ENCODE measurements around the gene CLNS1A. TPM values are rescaled to one million over a fixed set of nuclear protein-coding genes. Genes with fewer than 3 reads are reported as not detected.

CLNS1A gene
- polyA plus RNA-seq, 1 donor (not counting 4 experiments of a cell fraction or from before 2014, with no cell fraction given), result 208 TPM

DNA sequence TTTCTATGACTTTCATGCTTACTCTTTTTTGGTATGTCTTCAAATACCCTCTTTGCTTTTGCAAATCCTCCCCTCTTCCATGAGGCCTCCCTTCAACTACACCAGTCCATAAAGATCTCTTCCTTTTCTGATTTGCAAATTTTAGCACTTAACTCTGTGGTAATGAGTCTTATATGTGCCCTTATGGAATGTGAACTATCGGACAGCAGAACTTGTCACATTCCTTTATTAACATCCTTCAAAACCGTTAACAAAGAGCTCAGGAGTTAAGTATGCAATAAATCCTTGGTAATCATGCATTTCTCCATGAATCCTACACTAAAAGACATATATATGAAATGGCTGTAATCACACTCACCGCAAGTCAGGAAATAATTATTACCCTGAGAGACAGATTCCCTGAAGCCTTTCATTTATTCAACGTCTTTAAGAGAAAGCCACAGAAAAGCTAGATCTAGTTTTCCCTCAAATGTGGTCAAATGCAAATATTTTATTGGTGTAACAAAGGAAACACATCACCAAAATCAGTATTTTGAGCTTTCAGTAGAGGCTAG, 7.4 kb downstream of the CLNS1A start:
- H3K27me3 ChIP-seq (ENCODE audit: control insufficient read depth, extremely low read depth, insufficient read depth, low read length), result no peaks in the 10 kb centered on the region
- H3K4me3 ChIP-seq (ENCODE audit: control insufficient read depth in 2 of 3, extremely low read depth in 1 of 3, insufficient read depth in 2 of 3, low read depth in 1 of 3, low read length in 3 of 3), result no peak overlapping the region
- H4K20me1 ChIP-seq (ENCODE audit: control insufficient read depth, extremely low read depth, insufficient read depth, low read length), result no peaks in the 10 kb centered on the region
- peaks cover 57% of the 10 kb centered on the region for H3K79me2 ChIP-seq (ENCODE audit: control insufficient read depth, insufficient read depth, low read length)
- DNase-seq (ENCODE audit: low read depth, low spot score) (no peak), FAIRE-seq (no peak)
- no peak for TF ChIP-seq EZH2 (IDR thresholded peaks at IDR 0.05; ENCODE audit: low read length)
- TF ChIP-seq, protein P1, sequence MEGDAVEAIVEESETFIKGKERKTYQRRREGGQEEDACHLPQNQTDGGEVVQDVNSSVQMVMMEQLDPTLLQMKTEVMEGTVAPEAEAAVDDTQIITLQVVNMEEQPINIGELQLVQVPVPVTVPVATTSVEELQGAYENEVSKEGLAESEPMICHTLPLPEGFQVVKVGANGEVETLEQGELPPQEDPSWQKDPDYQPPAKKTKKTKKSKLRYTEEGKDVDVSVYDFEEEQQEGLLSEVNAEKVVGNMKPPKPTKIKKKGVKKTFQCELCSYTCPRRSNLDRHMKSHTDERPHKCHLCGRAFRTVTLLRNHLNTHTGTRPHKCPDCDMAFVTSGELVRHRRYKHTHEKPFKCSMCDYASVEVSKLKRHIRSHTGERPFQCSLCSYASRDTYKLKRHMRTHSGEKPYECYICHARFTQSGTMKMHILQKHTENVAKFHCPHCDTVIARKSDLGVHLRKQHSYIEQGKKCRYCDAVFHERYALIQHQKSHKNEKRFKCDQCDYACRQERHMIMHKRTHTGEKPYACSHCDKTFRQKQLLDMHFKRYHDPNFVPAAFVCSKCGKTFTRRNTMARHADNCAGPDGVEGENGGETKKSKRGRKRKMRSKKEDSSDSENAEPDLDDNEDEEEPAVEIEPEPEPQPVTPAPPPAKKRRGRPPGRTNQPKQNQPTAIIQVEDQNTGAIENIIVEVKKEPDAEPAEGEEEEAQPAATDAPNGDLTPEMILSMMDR (optimal IDR thresholded peaks at IDR 0.05 in 1 of 3, IDR thresholded peaks at IDR 0.05 in 1 of 3, conservative IDR thresholded peaks at IDR 0.05 in 1 of 3; ENCODE audit: extremely low read depth in 1 of 3, insufficient read depth in 2 of 3, low read length in 3 of 3), result no peak
- H3K36me3 ChIP-seq (ENCODE audit: control insufficient read depth in 2 of 2, extremely low read depth in 1 of 2, insufficient read depth in 2 of 2, low read length in 2 of 2), result peaks cover 4 to 11% of the 10 kb centered on the region in 2 experiments
- H2AFZ ChIP-seq (ENCODE audit: control insufficient read depth, low read length), result no peak overlapping the region
- no peaks in the 10 kb centered on the region for H3K9me1 ChIP-seq (ENCODE audit: control insufficient read depth, extremely low read depth, insufficient read depth, low read length)
- H3K27ac ChIP-seq (ENCODE audit: control insufficient read depth, insufficient read depth, low read length), result no peak overlapping the region
- no peak overlapping the region for H3K4me2 ChIP-seq (ENCODE audit: control insufficient read depth, extremely low read depth, insufficient read depth, low read depth, low read length)
- no peaks in the 10 kb centered on the region for H3K4me1 ChIP-seq (ENCODE audit: control insufficient read depth, extremely low read depth, insufficient read depth, low read length)
- dilution Hi-C loops (cut with MboI; ENCODE audit: extremely low pct_ligation_motif_present, low sequenced_read_pairs), result no loop called here
- H3K9me3 ChIP-seq (ENCODE audit: control insufficient read depth, low read depth, low read length), result no peaks in the 10 kb centered on the region
- no peak overlapping the region for H3K9ac ChIP-seq (ENCODE audit: control insufficient read depth, extremely low read depth, insufficient read depth, low read length)

DNA sequence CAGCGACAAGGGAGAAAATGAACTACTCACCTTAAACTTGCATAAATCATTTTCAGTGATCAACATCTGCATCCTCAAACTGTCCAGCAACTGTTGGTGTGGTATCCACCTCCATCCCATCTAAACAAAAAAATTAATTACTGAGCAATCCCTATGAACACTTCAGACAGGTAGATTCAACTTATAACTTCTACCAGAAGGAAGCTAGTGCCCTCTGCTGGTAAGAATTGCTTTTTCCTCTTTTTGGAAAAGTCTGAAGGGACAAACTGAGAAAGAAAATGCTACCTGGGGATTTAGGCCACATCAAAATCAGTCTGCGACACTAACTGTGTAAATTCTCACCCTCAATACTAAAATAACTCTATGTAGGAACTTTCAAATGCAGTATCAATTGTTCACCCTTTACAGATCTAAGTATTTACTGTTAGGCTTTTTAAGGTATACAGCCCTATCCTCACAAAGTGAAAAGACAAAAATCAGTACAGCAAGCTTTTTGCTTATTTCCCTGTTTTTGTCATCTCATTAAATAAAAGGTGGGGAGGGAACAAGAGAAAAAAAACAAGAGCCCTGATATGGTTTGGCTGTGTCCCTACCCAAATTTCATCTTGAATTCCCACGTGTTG, 17.9 kb downstream of the CLNS1A start:
- Histone ChIP-seq H3K4me3 (ENCODE audit: control insufficient read depth in 2 of 3, extremely low read depth in 1 of 3, insufficient read depth in 2 of 3, low read depth in 1 of 3, low read length in 3 of 3) (no peak overlapping the region), H3K9me1 (ENCODE audit: control insufficient read depth, extremely low read depth, insufficient read depth, low read length) (no peaks in the 10 kb centered on the region), H3K79me2 (ENCODE audit: control insufficient read depth, insufficient read depth, low read length) (no peaks in the 10 kb centered on the region), H3K27ac (ENCODE audit: control insufficient read depth, insufficient read depth, low read length) (no peak overlapping the region), H3K27me3 (ENCODE audit: control insufficient read depth, extremely low read depth, insufficient read depth, low read length) (no peaks in the 10 kb centered on the region), H4K20me1 (ENCODE audit: control insufficient read depth, extremely low read depth, insufficient read depth, low read length) (no peaks in the 10 kb centered on the region), H3K36me3 (ENCODE audit: control insufficient read depth in 2 of 2, extremely low read depth in 1 of 2, insufficient read depth in 2 of 2, low read length in 2 of 2) (peaks cover 12 to 34% of the 10 kb centered on the region in 2 experiments), H3K9me3 (ENCODE audit: control insufficient read depth, low read depth, low read length) (no peaks in the 10 kb centered on the region), H3K4me1 (ENCODE audit: control insufficient read depth, extremely low read depth, insufficient read depth, low read length) (no peaks in the 10 kb centered on the region), H3K4me2 (ENCODE audit: control insufficient read depth, extremely low read depth, insufficient read depth, low read depth, low read length) (no peak overlapping the region), H3K9ac (ENCODE audit: control insufficient read depth, extremely low read depth, insufficient read depth, low read length) (no peak overlapping the region), H2AFZ (ENCODE audit: control insufficient read depth, low read length) (no peak overlapping the region)
- dilution Hi-C loops (cut with MboI; ENCODE audit: extremely low pct_ligation_motif_present, low sequenced_read_pairs), result no loop called here
- FAIRE-seq (no peak), DNase-seq (ENCODE audit: low read depth, low spot score) (no peak)
- no peak for TF ChIP-seq EZH2 (IDR thresholded peaks at IDR 0.05; ENCODE audit: low read length)
- TF ChIP-seq, protein P1 (optimal IDR thresholded peaks at IDR 0.05 in 1 of 3, IDR thresholded peaks at IDR 0.05 in 1 of 3, conservative IDR thresholded peaks at IDR 0.05 in 1 of 3; ENCODE audit: extremely low read depth in 1 of 3, insufficient read depth in 2 of 3, low read length in 3 of 3), result peak; percentile 8 to 71 (median 55)

All from keratinocyte (primary cell).